GM08714 (cell line): Measurements from ENCODE around the gene LSAMP.

Experiments
- H3K4me3 ChIP-seq: fragments of 200-500 bp; sonication (Bioruptor generic); 2 replicates; pipeline ENCODE4 v1.5.1; 2014; ENCODE audit warnings: mild to moderate bottlenecking, low read length, inconsistent platforms
- ZNF274 ChIP-seq: IDR thresholded peaks from 2 replicates; pipeline ENCODE4 v1.6.1; 2012; ENCODE audit warnings: mild to moderate bottlenecking, low read depth, low read length

LSAMP gene

GRCh38 chr3:115922681-115923347 is 522.5 kb downstream of the LSAMP start:
- H3K4me3 ChIP-seq, result no peak overlapping the region
- TF ChIP-seq ZNF274, result no peak

- no peak overlapping the region for H3K4me3 ChIP-seq
- TF ChIP-seq ZNF274, result no peak
These were observed 523.6 kb downstream of the LSAMP start for GRCh38 chr3:115921711-115922110.

- no peak overlapping the region for H3K4me3 ChIP-seq
- no peak for TF ChIP-seq ZNF274
These were observed 526.4 kb downstream of the LSAMP start for GRCh38 chr3:115918900-115919299.

GRCh38 chr3:115916866-115917265 is 528.4 kb downstream of the LSAMP start:
- no peak overlapping the region for H3K4me3 ChIP-seq

GRCh38 chr3:115915061-115915460 is 530.2 kb downstream of the LSAMP start:
- no peak overlapping the region for H3K4me3 ChIP-seq
- no peak for TF ChIP-seq ZNF274

More at GRCh38 chr3:115916866-115917265, 528.4 kb downstream of the LSAMP start:
- TF ChIP-seq ZNF274, result no peak

- TF ChIP-seq ZNF274, result no peak
- H3K4me3 ChIP-seq, result no peak overlapping the region
These were observed 532.1 kb downstream of the LSAMP start for GRCh38 chr3:115913069-115913686.

- H3K4me3 ChIP-seq, result no peak overlapping the region
- TF ChIP-seq ZNF274, result no peak
These were observed 532.9 kb downstream of the LSAMP start for GRCh38 chr3:115912372-115912771.

- no peak for TF ChIP-seq ZNF274
- H3K4me3 ChIP-seq, result no peak overlapping the region
These were observed 539.4 kb downstream of the LSAMP start for GRCh38 chr3:115905871-115906270.

GRCh38 chr3:115903843-115904242 is 541.4 kb downstream of the LSAMP start:
- TF ChIP-seq ZNF274, result no peak
- no peak overlapping the region for H3K4me3 ChIP-seq

- no peak overlapping the region for H3K4me3 ChIP-seq
- no peak for TF ChIP-seq ZNF274
These were observed 544.3 kb downstream of the LSAMP start for GRCh38 chr3:115901008-115901407.

- TF ChIP-seq ZNF274, result no peak
- H3K4me3 ChIP-seq, result no peak overlapping the region
These were observed 545.8 kb downstream of the LSAMP start for GRCh38 chr3:115899535-115899934.

- no peak for TF ChIP-seq ZNF274
- no peak overlapping the region for H3K4me3 ChIP-seq
These were observed 546.5 kb downstream of the LSAMP start for GRCh38 chr3:115898656-115899410.

- TF ChIP-seq ZNF274, result no peak
- H3K4me3 ChIP-seq, result no peak overlapping the region
These were observed 554.2 kb downstream of the LSAMP start for GRCh38 chr3:115891006-115891636.

GRCh38 chr3:115890579-115890978 is 554.7 kb downstream of the LSAMP start:
- no peak for TF ChIP-seq ZNF274

More at GRCh38 chr3:115890579-115890978, 554.7 kb downstream of the LSAMP start:
- H3K4me3 ChIP-seq, result no peak overlapping the region
